AG10803 (cell line): ENCODE measurements around the gene GRIA1.

Experiments used
- DNase-seq: peaks from one replicate; pipeline ENCODE4 v3.0.0; 2010; ENCODE audit warnings: low read depth
- H3K4me3 ChIP-seq: 2 replicates; pipeline ENCODE4 v1.5.1; 2011; ENCODE audit warnings: mild to moderate bottlenecking, low read length, control low read depth
- TF ChIP-seq, protein P1 (sequence below): conservative IDR thresholded peaks from 2 replicates; pipeline ENCODE4 v1.5.1; 2011; ENCODE audit warnings: mild to moderate bottlenecking, low read length, control low read depth, inconsistent platforms

GRIA1 gene

DNA sequence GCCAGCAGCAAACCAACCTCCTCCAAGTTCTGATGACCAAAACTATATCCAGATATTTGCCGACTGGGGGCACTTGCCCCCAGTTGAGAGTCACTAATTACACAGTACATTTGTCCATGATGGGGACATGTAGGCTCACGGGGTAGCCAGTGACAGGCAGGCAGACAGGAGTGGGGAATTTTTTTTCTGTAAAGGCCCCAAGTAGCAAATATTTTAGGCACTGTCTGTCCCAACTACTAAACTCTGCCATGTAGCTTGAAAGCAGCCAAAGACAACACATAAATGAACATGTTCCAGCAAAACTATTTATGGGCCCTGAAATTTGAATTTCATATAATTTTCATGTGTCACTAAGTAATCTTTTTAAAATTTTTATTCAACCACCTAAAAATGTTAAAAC is 80.7 kb downstream of the GRIA1 start:
- DNase-seq = no peak
- TF ChIP-seq, protein P1, sequence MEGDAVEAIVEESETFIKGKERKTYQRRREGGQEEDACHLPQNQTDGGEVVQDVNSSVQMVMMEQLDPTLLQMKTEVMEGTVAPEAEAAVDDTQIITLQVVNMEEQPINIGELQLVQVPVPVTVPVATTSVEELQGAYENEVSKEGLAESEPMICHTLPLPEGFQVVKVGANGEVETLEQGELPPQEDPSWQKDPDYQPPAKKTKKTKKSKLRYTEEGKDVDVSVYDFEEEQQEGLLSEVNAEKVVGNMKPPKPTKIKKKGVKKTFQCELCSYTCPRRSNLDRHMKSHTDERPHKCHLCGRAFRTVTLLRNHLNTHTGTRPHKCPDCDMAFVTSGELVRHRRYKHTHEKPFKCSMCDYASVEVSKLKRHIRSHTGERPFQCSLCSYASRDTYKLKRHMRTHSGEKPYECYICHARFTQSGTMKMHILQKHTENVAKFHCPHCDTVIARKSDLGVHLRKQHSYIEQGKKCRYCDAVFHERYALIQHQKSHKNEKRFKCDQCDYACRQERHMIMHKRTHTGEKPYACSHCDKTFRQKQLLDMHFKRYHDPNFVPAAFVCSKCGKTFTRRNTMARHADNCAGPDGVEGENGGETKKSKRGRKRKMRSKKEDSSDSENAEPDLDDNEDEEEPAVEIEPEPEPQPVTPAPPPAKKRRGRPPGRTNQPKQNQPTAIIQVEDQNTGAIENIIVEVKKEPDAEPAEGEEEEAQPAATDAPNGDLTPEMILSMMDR = no peak
- no peak overlapping the region for H3K4me3 ChIP-seq

DNA sequence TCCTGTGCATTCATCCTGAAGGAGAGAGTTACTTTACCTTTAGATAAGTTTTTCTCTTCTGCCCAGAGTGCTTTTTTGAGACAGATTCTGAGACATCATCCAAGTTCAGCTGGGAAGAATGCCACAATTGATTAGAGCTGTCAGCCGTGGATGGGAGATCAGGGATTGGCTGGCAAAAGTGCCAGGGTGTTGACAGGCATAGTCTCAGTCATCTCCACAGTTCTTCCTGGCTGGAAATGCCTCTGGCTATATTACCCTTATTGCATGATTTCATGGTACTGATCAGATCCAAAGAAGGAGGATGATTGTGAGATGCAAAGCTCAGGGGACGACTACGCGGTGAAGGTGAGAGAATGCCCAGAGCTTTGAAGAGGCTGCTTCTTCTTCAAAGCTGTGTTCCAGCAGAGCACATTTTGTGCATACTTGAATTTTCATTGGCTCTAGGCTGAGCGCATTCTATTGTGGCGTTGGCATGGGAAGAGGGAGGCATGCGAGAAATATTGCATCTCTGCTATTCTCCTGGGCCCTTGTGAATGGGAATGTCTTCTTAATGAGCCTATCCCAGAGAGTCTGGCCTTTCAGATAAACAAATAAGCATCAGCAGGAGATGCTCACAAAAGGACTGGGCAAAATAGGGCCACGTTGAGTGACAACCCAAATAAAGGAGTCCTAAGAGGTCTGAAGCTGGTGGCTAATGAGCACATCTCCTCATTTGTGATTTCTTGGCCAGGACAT is 82.1 kb downstream of the GRIA1 start:
- no peak for DNase-seq
- H3K4me3 ChIP-seq = no peak overlapping the region
- TF ChIP-seq, protein P1 = no peak

DNA sequence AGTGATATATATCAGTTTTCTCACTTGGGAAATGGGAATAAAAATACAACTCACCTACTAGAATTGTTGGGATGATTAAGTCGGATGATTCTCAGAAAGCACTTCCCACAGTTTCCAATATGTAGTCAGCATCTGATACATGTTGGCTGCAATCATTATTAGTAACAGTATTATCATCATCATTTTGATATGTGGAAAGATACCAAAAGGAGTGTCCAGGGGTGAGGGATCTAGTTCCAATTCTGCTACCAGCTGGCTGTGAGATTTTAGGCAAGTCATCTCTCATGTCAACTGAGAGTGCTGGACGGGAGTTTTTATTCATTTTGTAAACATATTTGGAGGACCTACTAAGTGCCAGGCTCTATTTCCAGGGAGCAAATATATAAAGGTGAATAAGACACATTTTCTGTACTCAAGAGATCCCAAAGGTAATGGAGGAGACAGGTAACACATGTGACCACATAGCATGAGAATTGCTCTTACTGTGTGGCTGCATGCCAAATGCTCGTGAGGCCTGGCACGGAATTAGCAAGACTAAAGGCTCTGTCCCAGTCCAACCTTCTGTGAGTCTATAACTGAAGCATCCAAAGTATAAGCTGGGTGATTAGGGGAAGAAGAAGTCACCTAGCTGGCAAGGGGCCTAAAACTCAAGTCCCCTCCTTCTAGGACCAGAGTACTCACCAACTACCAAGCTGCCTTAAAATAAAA is 83.0 kb downstream of the GRIA1 start:
- DNase-seq = no peak
- no peak overlapping the region for H3K4me3 ChIP-seq
- TF ChIP-seq, protein P1 = no peak

DNA sequence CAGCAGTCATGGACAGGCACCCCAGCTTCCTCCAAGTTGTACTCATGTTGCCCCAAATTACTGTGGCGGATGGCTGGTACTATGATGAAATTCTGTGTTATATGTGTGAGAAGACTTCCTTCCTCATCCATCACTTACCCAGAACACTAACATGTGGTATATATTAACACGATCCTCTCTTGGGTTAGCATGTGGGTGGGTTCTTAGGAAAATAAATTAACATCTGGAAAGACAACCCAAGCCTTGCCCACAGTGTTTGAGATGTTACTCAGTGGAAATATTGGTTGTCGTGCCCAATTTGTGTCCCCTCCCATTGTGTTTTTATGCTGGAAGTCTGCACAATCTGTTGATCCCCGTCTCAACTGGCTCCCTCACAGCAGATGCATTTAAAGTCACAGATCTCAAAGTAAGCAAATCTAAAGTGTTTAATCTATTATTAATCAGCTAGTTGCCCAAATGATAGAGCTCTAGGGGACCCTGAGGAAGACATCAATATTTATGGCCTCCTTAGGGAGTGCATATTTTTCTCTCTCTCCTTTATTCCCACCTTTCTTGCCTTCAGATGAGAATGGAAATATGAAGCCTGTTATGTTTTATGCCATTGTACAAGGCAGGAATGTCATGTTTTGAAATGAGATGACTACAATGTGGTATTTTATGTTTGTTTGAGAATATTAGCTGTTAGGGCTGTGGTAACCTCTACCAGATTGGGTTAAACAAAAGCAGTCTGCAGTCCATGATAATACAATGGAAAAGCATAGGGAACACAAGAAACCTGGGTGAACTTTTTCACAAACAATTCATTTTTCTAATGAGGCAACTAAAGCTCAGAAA is 93.9 kb downstream of the GRIA1 start:
- DNase-seq = peak; percentile 89
- TF ChIP-seq, protein P1 = no peak
- no peak overlapping the region for H3K4me3 ChIP-seq

DNA sequence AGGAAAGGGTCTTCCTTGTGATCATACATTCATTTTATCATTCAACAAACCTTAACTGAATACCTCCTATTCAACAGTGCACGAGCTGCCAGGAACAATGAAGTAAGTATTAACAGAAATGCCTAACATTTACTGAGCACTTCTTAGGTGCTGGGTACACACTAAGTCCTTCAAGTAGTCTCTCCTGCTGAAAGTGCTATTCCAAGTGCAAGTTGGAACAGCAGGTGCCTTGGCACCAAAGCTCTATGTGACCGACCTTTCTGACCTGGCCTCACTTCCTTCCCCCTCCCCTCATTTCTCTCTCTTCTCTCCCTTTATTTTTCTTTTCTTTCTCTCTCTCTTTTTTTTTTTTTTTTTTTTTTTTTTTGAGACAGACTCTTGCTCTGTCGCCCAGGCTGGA is 94.5 kb downstream of the GRIA1 start:
- no peak overlapping the region for H3K4me3 ChIP-seq
- TF ChIP-seq, protein P1 = no peak
- no peak for DNase-seq

DNA sequence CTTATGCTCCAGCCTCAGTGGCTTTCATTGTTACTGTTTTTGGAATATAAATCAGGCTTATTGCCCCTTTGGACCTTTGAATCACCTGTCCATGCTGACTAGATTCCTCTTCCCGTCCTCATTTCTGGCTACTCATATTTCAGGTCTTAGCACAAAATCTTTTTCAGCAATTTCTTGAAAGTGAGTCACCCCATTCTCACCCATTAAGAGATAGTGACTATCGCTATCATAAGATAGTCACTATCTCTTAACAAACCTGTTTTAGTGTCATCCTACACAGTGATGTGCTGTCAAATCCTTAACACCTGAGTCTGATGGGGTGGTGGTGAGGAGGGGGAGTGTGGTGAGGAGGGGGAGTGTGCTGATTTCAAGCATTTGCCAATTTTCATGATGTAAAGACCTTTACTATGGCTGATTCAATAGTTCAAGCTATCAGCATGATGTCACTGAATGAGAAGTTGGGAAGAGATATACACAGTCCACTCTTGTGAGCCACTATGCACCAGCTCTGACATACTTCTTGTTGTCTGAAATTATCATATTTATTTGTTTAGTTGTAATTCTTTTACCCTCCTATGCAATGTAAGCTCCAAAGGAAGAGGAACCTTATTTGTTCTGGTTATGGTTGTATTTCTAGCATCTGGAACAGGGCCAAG is 95.3 kb downstream of the GRIA1 start:
- TF ChIP-seq, protein P1 = no peak
- DNase-seq = no peak
- no peak overlapping the region for H3K4me3 ChIP-seq
